ENCODE data around the gene LIN7C. TPM values are rescaled to one million over a fixed set of nuclear protein-coding genes. Genes with fewer than 3 reads are reported as not detected.

LIN7C gene
- total RNA-seq, 4 donors from 2014 or later, result 61.8 to 72.8 (median 66.3) TPM

GRCh38 chr11:27468995-27469695 is 37.4 kb downstream of the LIN7C start:
- intact Hi-C loops (cut with DNase I), result no loop called here
- DNase-seq, result no peak
- H3K36me3 ChIP-seq, result no peaks in the 10 kb centered on the region
- H3K9me3 ChIP-seq, result no peaks in the 10 kb centered on the region
- H3K27me3 ChIP-seq, result no peaks in the 10 kb centered on the region
- no peak overlapping the region for H3K4me3 ChIP-seq (replicated peaks in 1 of 3)
- H3K4me1 ChIP-seq, result peaks cover 46 to 68% of the 10 kb centered on the region in 2 donors
- TF ChIP-seq, protein P1, sequence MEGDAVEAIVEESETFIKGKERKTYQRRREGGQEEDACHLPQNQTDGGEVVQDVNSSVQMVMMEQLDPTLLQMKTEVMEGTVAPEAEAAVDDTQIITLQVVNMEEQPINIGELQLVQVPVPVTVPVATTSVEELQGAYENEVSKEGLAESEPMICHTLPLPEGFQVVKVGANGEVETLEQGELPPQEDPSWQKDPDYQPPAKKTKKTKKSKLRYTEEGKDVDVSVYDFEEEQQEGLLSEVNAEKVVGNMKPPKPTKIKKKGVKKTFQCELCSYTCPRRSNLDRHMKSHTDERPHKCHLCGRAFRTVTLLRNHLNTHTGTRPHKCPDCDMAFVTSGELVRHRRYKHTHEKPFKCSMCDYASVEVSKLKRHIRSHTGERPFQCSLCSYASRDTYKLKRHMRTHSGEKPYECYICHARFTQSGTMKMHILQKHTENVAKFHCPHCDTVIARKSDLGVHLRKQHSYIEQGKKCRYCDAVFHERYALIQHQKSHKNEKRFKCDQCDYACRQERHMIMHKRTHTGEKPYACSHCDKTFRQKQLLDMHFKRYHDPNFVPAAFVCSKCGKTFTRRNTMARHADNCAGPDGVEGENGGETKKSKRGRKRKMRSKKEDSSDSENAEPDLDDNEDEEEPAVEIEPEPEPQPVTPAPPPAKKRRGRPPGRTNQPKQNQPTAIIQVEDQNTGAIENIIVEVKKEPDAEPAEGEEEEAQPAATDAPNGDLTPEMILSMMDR (IDR thresholded peaks at IDR 0.05), result no peak
- no peak for TF ChIP-seq POLR2A (IDR thresholded peaks at IDR 0.05)
- 74 to 77% methylated on average over 8 of the region's 8 CpGs for WGBS, 2 donors
- H3K27ac ChIP-seq, result peak overlapping the region; percentile 52 to 65 (median 59)

DNA sequence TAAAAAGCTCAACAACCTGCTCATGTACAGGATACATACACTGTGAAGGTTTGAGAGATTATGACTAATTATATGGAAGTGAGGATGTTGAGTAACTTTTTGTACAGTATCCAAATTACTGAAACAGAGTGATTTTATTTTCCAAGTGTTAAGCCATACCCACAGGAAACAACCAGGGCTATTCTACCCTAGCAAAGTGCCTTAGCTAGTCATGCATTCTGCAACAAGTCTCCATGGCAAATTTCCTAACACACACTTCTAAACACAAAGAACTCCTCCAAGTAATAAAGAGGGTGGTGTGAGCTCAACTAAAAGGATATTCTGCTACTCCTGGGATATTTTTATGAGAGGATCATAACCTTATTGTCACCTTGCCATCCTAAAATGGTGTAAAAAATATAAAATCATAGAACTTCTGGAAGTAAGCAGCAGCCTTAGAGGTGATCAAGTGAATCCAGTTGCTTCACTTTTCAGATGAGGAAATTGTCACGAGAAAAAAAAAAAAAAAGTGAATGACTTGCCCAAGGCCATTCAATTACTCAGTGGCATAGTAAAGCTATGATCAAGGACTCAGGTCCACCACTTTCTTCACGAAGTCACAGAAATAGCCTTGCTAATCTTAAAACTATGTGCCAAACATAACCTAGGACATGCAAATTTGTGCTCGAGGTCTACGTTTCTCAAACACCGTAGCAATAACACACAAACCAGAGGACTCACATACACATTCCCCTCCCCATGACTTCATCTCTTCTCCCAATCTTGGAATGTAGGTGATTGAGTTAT is 38.2 kb downstream of the LIN7C start:
- H3K4me3 ChIP-seq (replicated peaks in 1 of 3), result no peak overlapping the region
- no peaks in the 10 kb centered on the region for H3K9me3 ChIP-seq
- H3K36me3 ChIP-seq, result no peaks in the 10 kb centered on the region
- DNase-seq, result no peak
- intact Hi-C loops (cut with DNase I), result no loop called here
- H3K27ac ChIP-seq, result peak overlapping the region; percentile 52 to 65 (median 59)
- 71 to 72% methylated on average over 5 of the region's 5 CpGs for WGBS, 2 donors
- H3K4me1 ChIP-seq, result peaks cover 53 to 76% of the 10 kb centered on the region in 2 donors
- no peaks in the 10 kb centered on the region for H3K27me3 ChIP-seq
- no peak for TF ChIP-seq POLR2A (IDR thresholded peaks at IDR 0.05)
- TF ChIP-seq, protein P1 (IDR thresholded peaks at IDR 0.05), result no peak

GRCh38 chr11:27467181-27467913 is 39.2 kb downstream of the LIN7C start:
- H3K4me3 ChIP-seq (replicated peaks in 1 of 3), result no peak overlapping the region
- 88 to 90% methylated on average over 13 of the region's 13 CpGs for WGBS, 2 donors
- peak overlapping the region; percentile 52 to 86 (median 74) for H3K27ac ChIP-seq
- TF ChIP-seq, protein P1 (IDR thresholded peaks at IDR 0.05), result no peak
- no peak for TF ChIP-seq POLR2A (IDR thresholded peaks at IDR 0.05)
- no peak for DNase-seq
- no peaks in the 10 kb centered on the region for H3K27me3 ChIP-seq
- H3K36me3 ChIP-seq, result no peaks in the 10 kb centered on the region
- intact Hi-C loops (cut with DNase I), result no loop called here
- peaks cover 54 to 78% of the 10 kb centered on the region in 2 donors for H3K4me1 ChIP-seq
- H3K9me3 ChIP-seq, result no peaks in the 10 kb centered on the region

GRCh38 chr11:27466363-27466762 is 40.2 kb downstream of the LIN7C start:
- no peak for DNase-seq
- Histone ChIP-seq H3K9me3 (no peaks in the 10 kb centered on the region), H3K27ac (peak overlapping the region; percentile 52 to 86 (median 74)), H3K4me3 (replicated peaks in 1 of 3) (no peak overlapping the region), H3K36me3 (no peaks in the 10 kb centered on the region), H3K27me3 (no peaks in the 10 kb centered on the region), H3K4me1 (peaks cover 53 to 78% of the 10 kb centered on the region in 2 donors)
- WGBS, 2 donors, result 66 to 76% methylated on average over 1 of the region's 1 CpG
- TF ChIP-seq, protein P1 (IDR thresholded peaks at IDR 0.05), result no peak
- no peak for TF ChIP-seq POLR2A (IDR thresholded peaks at IDR 0.05)
- intact Hi-C loops (cut with DNase I), result no loop called here
